ENCODE results near the gene A2M.

DNA sequence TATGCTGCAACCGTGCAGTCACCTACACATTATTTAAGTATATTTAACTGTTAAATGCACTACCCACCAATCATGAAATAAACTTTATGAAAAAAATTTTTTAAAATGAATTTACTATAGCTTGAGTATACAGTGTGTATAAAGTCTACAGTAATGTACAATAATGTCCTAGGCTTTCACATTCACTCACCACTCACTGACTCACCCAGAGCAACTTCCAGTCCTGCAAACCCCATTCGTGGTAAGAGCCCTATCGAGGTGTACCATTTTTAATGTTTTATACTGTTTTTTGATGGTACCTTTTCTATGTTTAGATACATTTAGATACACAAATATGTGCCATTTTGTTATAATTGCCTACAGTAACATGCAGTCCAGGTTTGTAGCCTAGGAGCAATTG, 78.3 kb downstream of the A2M start:
- TF ChIP-seq, protein P1, sequence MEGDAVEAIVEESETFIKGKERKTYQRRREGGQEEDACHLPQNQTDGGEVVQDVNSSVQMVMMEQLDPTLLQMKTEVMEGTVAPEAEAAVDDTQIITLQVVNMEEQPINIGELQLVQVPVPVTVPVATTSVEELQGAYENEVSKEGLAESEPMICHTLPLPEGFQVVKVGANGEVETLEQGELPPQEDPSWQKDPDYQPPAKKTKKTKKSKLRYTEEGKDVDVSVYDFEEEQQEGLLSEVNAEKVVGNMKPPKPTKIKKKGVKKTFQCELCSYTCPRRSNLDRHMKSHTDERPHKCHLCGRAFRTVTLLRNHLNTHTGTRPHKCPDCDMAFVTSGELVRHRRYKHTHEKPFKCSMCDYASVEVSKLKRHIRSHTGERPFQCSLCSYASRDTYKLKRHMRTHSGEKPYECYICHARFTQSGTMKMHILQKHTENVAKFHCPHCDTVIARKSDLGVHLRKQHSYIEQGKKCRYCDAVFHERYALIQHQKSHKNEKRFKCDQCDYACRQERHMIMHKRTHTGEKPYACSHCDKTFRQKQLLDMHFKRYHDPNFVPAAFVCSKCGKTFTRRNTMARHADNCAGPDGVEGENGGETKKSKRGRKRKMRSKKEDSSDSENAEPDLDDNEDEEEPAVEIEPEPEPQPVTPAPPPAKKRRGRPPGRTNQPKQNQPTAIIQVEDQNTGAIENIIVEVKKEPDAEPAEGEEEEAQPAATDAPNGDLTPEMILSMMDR (IDR thresholded peaks at IDR 0.05; ENCODE audit: insufficient read depth, low read depth, low read length), result no peak
- TF ChIP-seq EZH2 (IDR thresholded peaks at IDR 0.05; ENCODE audit: insufficient read depth, low read length), result no peak
